Upper lobe of left lung (tissue), 6 donors: Measurements from ENCODE around the gene COMMD4. TPM values are rescaled to one million over a fixed set of nuclear protein-coding genes. Genes with fewer than 3 reads are reported as not detected.
"Not testable (repeated sequence)": the region's sequence is repeated elsewhere in the genome, so short reads cannot be mapped to it uniquely, and the experiment has no call there.

ENCODE experiments used
- ATAC-seq, 2 donors: fragments of 200-7000 bp; cut with Tn5 transposase; one replicate each; pipeline ENCODE4 v1.9.1; 2022; ENCODE audit warnings: mild to moderate bottlenecking in 2 of 2, moderate library complexity in 2 of 2; ENCODE audit not compliant: low FRiP score in 2 of 2
- DNase-seq, 2 donors: peaks; one replicate each; pipeline ENCODE4 v3.0.0-alpha.2; 2019 to 2020
- H3K27ac ChIP-seq, 4 donors: fragments of 200-600 bp; sonication (generic); one replicate each; pipeline ENCODE4 v1.5.1; 2016 to 2019
- H3K27me3 ChIP-seq, 4 donors: fragments of 200-600 bp; sonication (generic); one replicate each; pipeline ENCODE4 v1.5.1; 2017 to 2019
- H3K36me3 ChIP-seq, 4 donors: fragments of 200-600 bp; sonication (generic); one replicate each; pipeline ENCODE4 v1.5.1; 2016 to 2019
- H3K4me1 ChIP-seq, 4 donors: fragments of 200-600 bp; sonication (generic); one replicate each; pipeline ENCODE4 v1.5.1; 2018 to 2019
- H3K4me3 ChIP-seq, 4 donors: fragments of 200-600 bp; sonication (generic); one replicate each; pipeline ENCODE4 v1.5.1; 2017 to 2019; ENCODE audit warnings: mild to moderate bottlenecking in 2 of 4, moderate library complexity in 1 of 4
- H3K9me3 ChIP-seq, 4 donors: fragments of 200-600 bp; sonication (generic); one replicate each; pipeline ENCODE4 v1.5.1; 2018 to 2019
- CTCF ChIP-seq, 6 experiments: fragments of 450-650 bp in 4 of 6; fragments of 200-600 bp in 2 of 6; sonication (generic) in 2 of 6; IDR thresholded peaks; one replicate each; pipeline ENCODE4 v1.5.1; 2016 to 2019; ENCODE audit warnings: antibody characterized with exemption in 6 of 6
- EP300 ChIP-seq, 4 donors: sonication (generic); formaldehyde crosslinking; IDR thresholded peaks; one replicate each; pipeline ENCODE4 v1.5.1; 2017; ENCODE audit warnings: antibody characterized with exemption in 4 of 4, control low read depth in 2 of 4
- POLR2A ChIP-seq, 4 donors: fragments of 450-650 bp; IDR thresholded peaks; one replicate each; pipeline ENCODE4 v1.5.1; 2016 to 2017; ENCODE audit warnings: antibody characterized with exemption in 4 of 4, mild to moderate bottlenecking in 2 of 4
- POLR2AphosphoS5 ChIP-seq, 2 donors: sonication (generic); formaldehyde crosslinking; IDR thresholded peaks; one replicate each; pipeline ENCODE4 v1.5.1; 2017; ENCODE audit warnings: antibody characterized with exemption in 2 of 2
- WGBS, 2 donors: methylation state at CpG; one replicate each; pipeline ENCODE4 v1.1.5; 2017 to 2018; 5-methylcytosine and 5-hydroxymethylcytosine counted together
- small RNA-seq, 4 donors: library from RNA; depleted of rRNA; stranded (forward); fragments of <200 nt; gene quantifications; one replicate each; pipeline ENCODE3, GENCODE V24; 2016
- total RNA-seq, 6 donors: library from RNA; depleted of rRNA in 4 of 6; stranded (reverse); fragments of >200 nt in 4 of 6; gene quantifications; one replicate each; pipeline versions ENCODE4 v1.1.0 to v1.2.1, GENCODE V29; 2016 to 2021
- donor health status: DM: no; HTN: no; CAD: no; lungs with moderate emphysema.
- donor health status: DM: no; HTN: yes; CAD: no; lungs with severe emphysema.

Gene COMMD4
- total RNA-seq, 6 donors from 2014 or later = 28.7 to 104 (median 76.0) TPM

- H3K27ac ChIP-seq = no peak overlapping the region
- H3K36me3 ChIP-seq = peaks cover 5 to 64% (median 43%) of the 10 kb centered on the region in 4 donors
- WGBS, 2 donors = 96 to 97% methylated on average over 11 of the region's 11 CpGs
- H3K4me3 ChIP-seq = no peak overlapping the region
- DNase-seq (no peak), ATAC-seq (no peak)
- H3K27me3 ChIP-seq = no peaks in the 10 kb centered on the region
- H3K4me1 ChIP-seq = peaks cover 13 to 18% (median 16%) of the 10 kb centered on the region in 4 donors
- no peaks in the 10 kb centered on the region for H3K9me3 ChIP-seq
- TF ChIP-seq CTCF (IDR thresholded peaks at IDR 0.05) = no peak
These were observed 36.2 kb downstream of the COMMD4 start for GRCh38 chr15:75371901-75372688.

GRCh38 chr15:75380773-75381172, 44.9 kb downstream of the COMMD4 start:
- Histone ChIP-seq H3K27me3 (no peaks in the 10 kb centered on the region), H3K4me3 (no peak overlapping the region), H3K9me3 (no peaks in the 10 kb centered on the region), H3K36me3 (peaks cover 39 to 97% (median 76%) of the 10 kb centered on the region in 4 donors), H3K27ac (no peak overlapping the region), H3K4me1 (no peaks in the 10 kb centered on the region)
- WGBS, 2 donors = 84 to 91% methylated on average over 4 of the region's 4 CpGs
- no peak for DNase-seq
- TF ChIP-seq POLR2AphosphoS5 (IDR thresholded peaks at IDR 0.05) (no peak), CTCF (IDR thresholded peaks at IDR 0.05) (no peak), EP300 (IDR thresholded peaks at IDR 0.05) (no peak), POLR2A (IDR thresholded peaks at IDR 0.05) (no peak)
- no peak for ATAC-seq

DNA sequence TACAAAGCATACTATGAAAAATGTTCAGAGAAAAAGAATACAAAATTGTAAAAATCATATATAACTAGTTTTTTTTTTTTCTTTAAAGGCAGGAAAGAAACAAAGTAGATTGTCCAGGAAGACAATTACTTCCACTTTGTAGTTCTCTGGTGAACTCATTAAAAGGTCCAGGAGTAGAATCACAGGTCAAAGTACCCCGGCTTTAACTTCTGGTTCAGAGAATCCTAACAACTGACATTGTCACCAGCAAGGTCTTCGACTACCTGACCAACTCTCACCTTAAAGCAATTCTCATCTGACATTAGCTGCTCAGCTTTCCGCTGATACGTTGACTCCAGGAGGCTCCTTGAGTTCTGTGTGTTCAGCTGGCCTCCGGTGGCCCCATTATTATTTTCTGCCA, 48.1 kb downstream of the COMMD4 start:
- not testable (repeated sequence) for H3K4me3 ChIP-seq, H3K27me3 ChIP-seq, H3K4me1 ChIP-seq, H3K9me3 ChIP-seq, DNase-seq, ATAC-seq, H3K27ac ChIP-seq
- H3K36me3 ChIP-seq = peaks cover 35 to 98% (median 81%) of the 10 kb centered on the region in 4 donors
- WGBS, 2 donors = 86 to 91% methylated on average over 5 of the region's 5 CpGs

Small RNA genes within 50 kb of the gene (small RNA-seq; reads per million reads assigned to genes)
- 0 reads per million in 4 donors for gene RN7SL327P

Other genes with a start within 250 kb of the COMMD4 start
- gene C15orf39, start 134.2 kb upstream of the COMMD4 start, total RNA-seq = 10 to 100 TPM; 25.4 to 44.6 (median 37.5) TPM
- gene GOLGA6C, start 77.7 kb upstream of the COMMD4 start, total RNA-seq = not detected
- gene GOLGA6D, start 53.2 kb upstream of the COMMD4 start, total RNA-seq = under 1 TPM in 2 of 6 donors, not detected in 4; 0.07 to 0.15 TPM
- 100 to 1,000 TPM in 1 of 6 donors, 10 to 100 TPM in 5; 41.8 to 272 (median 52.2) TPM for gene NEIL1, start 11.0 kb downstream of the COMMD4 start, total RNA-seq
- gene MAN2C1, start 32.5 kb downstream of the COMMD4 start, total RNA-seq = 1,000 to 10,000 TPM in 1 of 6 donors, 100 to 1,000 TPM in 5; 147 to 1,046 (median 251) TPM
- gene SIN3A, start 115.6 kb downstream of the COMMD4 start, total RNA-seq = 100 to 1,000 TPM in 1 of 6 donors, 10 to 100 TPM in 5; 28.0 to 105 (median 56.6) TPM
- gene PTPN9, start 243.3 kb downstream of the COMMD4 start, total RNA-seq = 10 to 100 TPM in 4 of 6 donors, 1 to 10 TPM in 2; 8.4 to 32.9 (median 22.7) TPM